ENCODE measurements around the gene TTF2.

DNA sequence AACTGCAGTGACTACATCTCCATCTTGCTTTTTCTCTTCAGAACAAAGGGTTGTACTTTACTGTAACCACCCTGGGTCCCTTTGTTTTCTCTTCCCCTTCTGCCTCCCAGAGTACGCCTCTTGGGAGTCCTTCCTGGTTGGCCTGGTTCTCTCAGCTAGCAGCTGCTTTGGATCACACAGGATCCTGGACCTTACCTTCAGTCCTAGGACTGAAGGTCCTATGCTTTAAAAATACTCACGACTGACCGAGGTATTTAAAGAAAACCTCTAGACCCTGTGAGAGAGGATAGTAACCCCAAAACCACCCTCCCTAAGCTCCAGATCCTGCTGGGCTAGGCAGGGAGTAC lies 56.6 kb downstream of the TTF2 start:
- TF ChIP-seq CTCF (conservative IDR thresholded peaks at IDR 0.05; ENCODE audit: low read depth in 2 of 2) = no peak
- no peak for TF ChIP-seq JUNB (IDR thresholded peaks at IDR 0.05; ENCODE audit: unreplicated experiment)
- TF ChIP-seq ZNF114 (CRISPR knock-in tag; IDR thresholded peaks at IDR 0.05) = no peak
- no peak for TF ChIP-seq EZH2phosphoT487 (IDR thresholded peaks at IDR 0.05; ENCODE audit: unreplicated experiment)
- no peak for TF ChIP-seq POLR2AphosphoS5 (IDR thresholded peaks at IDR 0.05; ENCODE audit: low read depth)
- no peak for TF ChIP-seq ZNF331 (CRISPR knock-in tag; IDR thresholded peaks at IDR 0.05; ENCODE audit: low read depth)
- TF ChIP-seq, protein P1, sequence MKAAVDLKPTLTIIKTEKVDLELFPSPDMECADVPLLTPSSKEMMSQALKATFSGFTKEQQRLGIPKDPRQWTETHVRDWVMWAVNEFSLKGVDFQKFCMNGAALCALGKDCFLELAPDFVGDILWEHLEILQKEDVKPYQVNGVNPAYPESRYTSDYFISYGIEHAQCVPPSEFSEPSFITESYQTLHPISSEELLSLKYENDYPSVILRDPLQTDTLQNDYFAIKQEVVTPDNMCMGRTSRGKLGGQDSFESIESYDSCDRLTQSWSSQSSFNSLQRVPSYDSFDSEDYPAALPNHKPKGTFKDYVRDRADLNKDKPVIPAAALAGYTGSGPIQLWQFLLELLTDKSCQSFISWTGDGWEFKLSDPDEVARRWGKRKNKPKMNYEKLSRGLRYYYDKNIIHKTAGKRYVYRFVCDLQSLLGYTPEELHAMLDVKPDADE (IDR thresholded peaks at IDR 0.05) = no peak
- TF ChIP-seq EZH2 (IDR thresholded peaks at IDR 0.05; ENCODE audit: low read depth, unreplicated experiment) = no peak
- no peak for TF ChIP-seq CREB1 (CRISPR knock-in tag; IDR thresholded peaks at IDR 0.05; ENCODE audit: low read depth)
- TF ChIP-seq, protein P2, sequence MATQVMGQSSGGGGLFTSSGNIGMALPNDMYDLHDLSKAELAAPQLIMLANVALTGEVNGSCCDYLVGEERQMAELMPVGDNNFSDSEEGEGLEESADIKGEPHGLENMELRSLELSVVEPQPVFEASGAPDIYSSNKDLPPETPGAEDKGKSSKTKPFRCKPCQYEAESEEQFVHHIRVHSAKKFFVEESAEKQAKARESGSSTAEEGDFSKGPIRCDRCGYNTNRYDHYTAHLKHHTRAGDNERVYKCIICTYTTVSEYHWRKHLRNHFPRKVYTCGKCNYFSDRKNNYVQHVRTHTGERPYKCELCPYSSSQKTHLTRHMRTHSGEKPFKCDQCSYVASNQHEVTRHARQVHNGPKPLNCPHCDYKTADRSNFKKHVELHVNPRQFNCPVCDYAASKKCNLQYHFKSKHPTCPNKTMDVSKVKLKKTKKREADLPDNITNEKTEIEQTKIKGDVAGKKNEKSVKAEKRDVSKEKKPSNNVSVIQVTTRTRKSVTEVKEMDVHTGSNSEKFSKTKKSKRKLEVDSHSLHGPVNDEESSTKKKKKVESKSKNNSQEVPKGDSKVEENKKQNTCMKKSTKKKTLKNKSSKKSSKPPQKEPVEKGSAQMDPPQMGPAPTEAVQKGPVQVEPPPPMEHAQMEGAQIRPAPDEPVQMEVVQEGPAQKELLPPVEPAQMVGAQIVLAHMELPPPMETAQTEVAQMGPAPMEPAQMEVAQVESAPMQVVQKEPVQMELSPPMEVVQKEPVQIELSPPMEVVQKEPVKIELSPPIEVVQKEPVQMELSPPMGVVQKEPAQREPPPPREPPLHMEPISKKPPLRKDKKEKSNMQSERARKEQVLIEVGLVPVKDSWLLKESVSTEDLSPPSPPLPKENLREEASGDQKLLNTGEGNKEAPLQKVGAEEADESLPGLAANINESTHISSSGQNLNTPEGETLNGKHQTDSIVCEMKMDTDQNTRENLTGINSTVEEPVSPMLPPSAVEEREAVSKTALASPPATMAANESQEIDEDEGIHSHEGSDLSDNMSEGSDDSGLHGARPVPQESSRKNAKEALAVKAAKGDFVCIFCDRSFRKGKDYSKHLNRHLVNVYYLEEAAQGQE (IDR thresholded peaks at IDR 0.05; ENCODE audit: unreplicated experiment) = no peak
